Measurements from ENCODE around the gene PTP4A2. TPM values are rescaled to one million over a fixed set of nuclear protein-coding genes. Genes with fewer than 3 reads are reported as not detected.

The PTP4A2 gene
- total RNA-seq, 3 donors from 2014 or later, result 225 to 271 (median 252) TPM

GRCh38 chr1:31872658-31873636 is 65.2 kb downstream of the PTP4A2 start:
- TF ChIP-seq POLR2AphosphoS5 (IDR thresholded peaks at IDR 0.05), result no peak
- TF ChIP-seq POLR2A (IDR thresholded peaks at IDR 0.05), result no peak
- no peak for TF ChIP-seq CTCF (IDR thresholded peaks at IDR 0.05)
- intact Hi-C loops (cut with DNase I; ENCODE audit: low total_unique reads), result no loop called here
- Histone ChIP-seq H3K9me3 (no peaks in the 10 kb centered on the region), H3K4me1 (no peaks in the 10 kb centered on the region), H3K36me3 (no peaks in the 10 kb centered on the region), H3K27me3 (no peaks in the 10 kb centered on the region), H3K4me3 (no peak overlapping the region), H3K27ac (no peak overlapping the region)
- no peak for DNase-seq (ENCODE audit: low spot score in 2 of 2)

- Histone ChIP-seq H3K36me3 (no peaks in the 10 kb centered on the region), H3K4me1 (no peaks in the 10 kb centered on the region), H3K27me3 (no peaks in the 10 kb centered on the region), H3K9me3 (no peaks in the 10 kb centered on the region), H3K4me3 (no peak overlapping the region), H3K27ac (no peak overlapping the region)
- intact Hi-C loops (cut with DNase I; ENCODE audit: low total_unique reads), result no loop called here
- no peak for TF ChIP-seq POLR2A (IDR thresholded peaks at IDR 0.05)
- no peak for TF ChIP-seq CTCF (IDR thresholded peaks at IDR 0.05)
- TF ChIP-seq POLR2AphosphoS5 (IDR thresholded peaks at IDR 0.05), result no peak
- DNase-seq (ENCODE audit: low spot score in 2 of 2), result no peak
These were observed 66.5 kb downstream of the PTP4A2 start for GRCh38 chr1:31871703-31872102.

- Histone ChIP-seq H3K27me3 (no peaks in the 10 kb centered on the region), H3K4me3 (no peak overlapping the region), H3K27ac (no peak overlapping the region), H3K9me3 (no peaks in the 10 kb centered on the region), H3K4me1 (no peaks in the 10 kb centered on the region), H3K36me3 (no peaks in the 10 kb centered on the region)
- TF ChIP-seq POLR2A (IDR thresholded peaks at IDR 0.05) (no peak), POLR2AphosphoS5 (IDR thresholded peaks at IDR 0.05) (no peak), CTCF (IDR thresholded peaks at IDR 0.05) (no peak)
- intact Hi-C loops (cut with DNase I; ENCODE audit: low total_unique reads), result no loop called here
- DNase-seq (ENCODE audit: low spot score in 2 of 2), result no peak
These were observed 68.0 kb downstream of the PTP4A2 start for GRCh38 chr1:31870086-31870736.

GRCh38 chr1:31869449-31869848 is 68.7 kb downstream of the PTP4A2 start:
- no peaks in the 10 kb centered on the region for H3K36me3 ChIP-seq
- DNase-seq (ENCODE audit: low spot score in 2 of 2), result no peak
- H3K27me3 ChIP-seq, result no peaks in the 10 kb centered on the region
- intact Hi-C loops (cut with DNase I; ENCODE audit: low total_unique reads), result no loop called here
- no peaks in the 10 kb centered on the region for H3K4me1 ChIP-seq
- no peak overlapping the region for H3K27ac ChIP-seq
- TF ChIP-seq POLR2AphosphoS5 (IDR thresholded peaks at IDR 0.05) (no peak), POLR2A (IDR thresholded peaks at IDR 0.05) (no peak), CTCF (IDR thresholded peaks at IDR 0.05) (no peak)
- no peaks in the 10 kb centered on the region for H3K9me3 ChIP-seq
- no peak overlapping the region for H3K4me3 ChIP-seq

GRCh38 chr1:31868862-31869261 is 69.3 kb downstream of the PTP4A2 start:
- Histone ChIP-seq H3K4me3 (no peak overlapping the region), H3K27me3 (no peaks in the 10 kb centered on the region), H3K27ac (no peak overlapping the region), H3K36me3 (no peaks in the 10 kb centered on the region), H3K4me1 (no peaks in the 10 kb centered on the region), H3K9me3 (no peaks in the 10 kb centered on the region)
- intact Hi-C loops (cut with DNase I; ENCODE audit: low total_unique reads), result no loop called here
- DNase-seq (ENCODE audit: low spot score in 2 of 2), result no peak
- TF ChIP-seq CTCF (IDR thresholded peaks at IDR 0.05) (no peak), POLR2A (IDR thresholded peaks at IDR 0.05) (no peak), POLR2AphosphoS5 (IDR thresholded peaks at IDR 0.05) (no peak)

All from breast epithelium (tissue), 4 donors.